T-cell (primary cell): ENCODE results near the gene CLEC20A. TPM values are rescaled to one million over a fixed set of nuclear protein-coding genes. Genes with fewer than 3 reads are reported as not detected.

Experiments
- ATAC-seq, 4 experiments: fragments of 200-7000 bp in 3 of 4; fragments of 150-1000 bp in 1 of 4; cut with Tn5 transposase; replicated peaks in 1 of 4; 1 replicate in 3 of 4; 2 replicates in 1 of 4; pipeline ENCODE4 v1.10.0; 2021; ENCODE audit warnings: moderate library complexity in 3 of 4, mild to moderate bottlenecking in 2 of 4, moderate number of reproducible peaks in 1 of 4
- CTCF ChIA-PET, 2 donors: fragments of 300-600 bp; sonication (Branson Sonifier 250); formaldehyde crosslinking; loops; one replicate each; lab custom pipeline; 2022; ENCODE audit warnings: antibody characterized with exemption in 2 of 2; lab: Charles Lee
- POLR2A ChIA-PET, 2 donors: fragments of 300-600 bp; sonication (Branson Sonifier 250); formaldehyde crosslinking; loops; one replicate each; lab custom pipeline; 2022; ENCODE audit warnings: antibody characterized with exemption in 2 of 2; lab: Charles Lee
- DNase-seq, 35 experiments: peaks; one replicate each; pipeline versions ENCODE4 v3.0.0 to v3.0.0-alpha.2; 2013 to 2023
- H3K27ac ChIP-seq: one replicate; pipeline ENCODE4 v1.5.1; 2013; ENCODE audit warnings: low read length
- H3K27me3 ChIP-seq, 2 experiments: replicated peaks in 1 of 2; 1 replicate in 1 of 2; 2 replicates in 1 of 2; pipeline versions ENCODE4 v1.6.1 to v1.7.0; 2013; ENCODE audit warnings: low read length in 1 of 2, mixed read lengths in 1 of 2; ENCODE audit not compliant: control insufficient read depth in 2 of 2, insufficient read depth in 2 of 2; ENCODE audit errors: extremely low read depth in 1 of 2
- H3K36me3 ChIP-seq, 2 donors: 1 replicate in 1 of 2; 2 replicates in 1 of 2; pipeline versions ENCODE4 v1.6.1 to v1.7.0; 2013; ENCODE audit warnings: low read length in 1 of 2; ENCODE audit not compliant: control insufficient read depth in 2 of 2, insufficient read depth in 1 of 2; ENCODE audit errors: extremely low read depth in 1 of 2
- H3K4me1 ChIP-seq, 2 experiments: 1 replicate in 1 of 2; 2 replicates in 1 of 2; pipeline versions ENCODE4 v1.6.1 to v1.7.0; 2013; ENCODE audit warnings: low read length in 2 of 2, mixed read lengths in 1 of 2; ENCODE audit not compliant: insufficient read depth in 2 of 2, control insufficient read depth in 1 of 2; ENCODE audit errors: extremely low read depth in 1 of 2
- H3K4me3 ChIP-seq, 2 donors: 1 replicate in 1 of 2; 2 replicates in 1 of 2; pipeline versions ENCODE4 v1.5.1 to v1.7.0; 2013; ENCODE audit warnings: mild to moderate bottlenecking in 2 of 2, low read length in 1 of 2, moderate library complexity in 1 of 2; ENCODE audit not compliant: control insufficient read depth in 1 of 2; ENCODE audit errors: extremely low read depth in 1 of 2
- H3K9me3 ChIP-seq: 2 replicates; pipeline ENCODE4 v1.7.0; 2013
- H3K27ac Mint-ChIP-seq, 2 donors: one replicate each; pipeline ENCODE4 v1.8.0; 2020 to 2021; ENCODE audit warnings: mild to moderate bottlenecking in 2 of 2, mixed read lengths in 2 of 2
- H3K27me3 Mint-ChIP-seq, 2 donors: one replicate each; pipeline ENCODE4 v1.8.0; 2021 to 2022; ENCODE audit warnings: mixed read lengths in 2 of 2
- H3K36me3 Mint-ChIP-seq: one replicate; pipeline ENCODE4 v1.8.0; 2021; ENCODE audit warnings: mixed read lengths
- H3K4me1 Mint-ChIP-seq, 3 donors: one replicate each; pipeline ENCODE4 v1.8.0; 2020 to 2022; ENCODE audit warnings: mixed read lengths in 3 of 3, mild to moderate bottlenecking in 1 of 3
- H3K4me3 Mint-ChIP-seq, 3 donors: one replicate each; pipeline ENCODE4 v1.8.0; 2020 to 2022; ENCODE audit warnings: mild to moderate bottlenecking in 3 of 3, mixed read lengths in 3 of 3, moderate library complexity in 3 of 3
- H3K9me3 Mint-ChIP-seq, 3 donors: one replicate each; pipeline ENCODE4 v1.8.0; 2020 to 2022; ENCODE audit warnings: mixed read lengths in 3 of 3
- WGBS: methylation state at CpG from one replicate; pipeline ENCODE4 v1.1.5; 2013; ENCODE audit warnings: missing lambda C conversion rate; ENCODE audit not compliant: insufficient coverage; 5-methylcytosine and 5-hydroxymethylcytosine counted together
- total RNA-seq, 35 experiments: library from RNA in 6 of 35; stranded (reverse) in 6 of 35; fragments of 120-200 nt in 1 of 35; gene quantifications; one replicate each; pipeline versions ENCODE4 v1.2.1 to v1.2.4 and lab custom pipeline; 2013 to 2026

Gene CLEC20A
- total RNA-seq (not detected), total RNA-seq (lab: John Stamatoyannopoulos, UW) (0 to 0.10 (median 0) reads per million in 29 experiments)
- not detected for total RNA-seq (2013)

DNA sequence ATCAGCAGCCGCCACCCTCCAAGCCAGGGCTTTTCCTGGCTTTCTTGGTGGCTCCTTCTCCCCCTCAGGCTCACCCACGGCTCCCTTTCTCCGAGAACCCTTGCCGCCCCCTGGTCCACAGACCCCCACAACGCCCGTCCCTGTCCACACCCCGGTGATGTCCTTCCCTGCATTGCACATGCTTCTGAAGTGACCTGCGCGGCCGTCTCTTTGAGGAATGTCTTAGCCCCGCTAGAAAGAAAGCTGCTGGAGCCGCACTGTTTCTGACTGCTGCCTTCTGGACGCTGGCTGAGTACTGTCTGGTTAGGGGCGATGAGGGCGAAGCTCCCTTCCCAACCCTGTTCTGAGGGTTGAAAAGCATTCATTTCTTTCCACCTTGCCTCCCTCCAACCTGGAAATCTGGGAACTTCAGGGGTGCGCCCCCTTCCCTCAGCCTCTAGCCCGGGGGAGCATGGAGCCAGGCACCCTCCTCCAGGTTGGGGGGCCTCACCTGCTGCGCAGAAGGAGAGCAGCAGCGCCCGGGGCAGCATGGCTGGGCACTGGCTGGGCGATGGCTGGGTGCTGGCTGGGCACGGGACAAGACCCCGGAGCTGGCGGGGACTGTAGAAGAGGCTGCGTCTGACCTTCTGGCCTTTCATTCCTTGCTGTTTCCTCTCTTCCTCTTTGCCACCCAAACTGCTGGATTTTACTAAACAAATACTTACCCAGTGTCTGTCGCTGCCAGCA lies at the start of gene CLEC20A:
Gene CLEC20A, minus strand, starts transcription at position 555 of the 726 bp plus-strand sequence. Its CDS starts 25 bp downstream, at position 530.
- Mint-ChIP-seq H3K4me1 (no peaks in the 10 kb centered on the region), H3K27me3 (no peaks in the 10 kb centered on the region), H3K27ac (no peak within 1 kb of the TSS), H3K4me3 (no peak within 1 kb of the TSS), H3K9me3 (no peaks in the 10 kb centered on the region), H3K36me3 (no peaks in the 10 kb centered on the region)
- H3K9me3 ChIP-seq = no peaks in the 10 kb centered on the region
- WGBS = 89% methylated on average over 24 of the region's 26 CpGs
- ChIA-PET POLR2A (no interaction called here), CTCF (no interaction called here)
- ATAC-seq = no peak
- H3K4me3 ChIP-seq = no peak within 1 kb of the TSS
- no peaks in the 10 kb centered on the region for H3K36me3 ChIP-seq
- H3K4me1 ChIP-seq = no peaks in the 10 kb centered on the region
- DNase-seq = no peak
- peaks cover 0 to 6% of the 10 kb centered on the region in 2 experiments for H3K27me3 ChIP-seq
- H3K27ac ChIP-seq = no peak within 1 kb of the TSS

DNA sequence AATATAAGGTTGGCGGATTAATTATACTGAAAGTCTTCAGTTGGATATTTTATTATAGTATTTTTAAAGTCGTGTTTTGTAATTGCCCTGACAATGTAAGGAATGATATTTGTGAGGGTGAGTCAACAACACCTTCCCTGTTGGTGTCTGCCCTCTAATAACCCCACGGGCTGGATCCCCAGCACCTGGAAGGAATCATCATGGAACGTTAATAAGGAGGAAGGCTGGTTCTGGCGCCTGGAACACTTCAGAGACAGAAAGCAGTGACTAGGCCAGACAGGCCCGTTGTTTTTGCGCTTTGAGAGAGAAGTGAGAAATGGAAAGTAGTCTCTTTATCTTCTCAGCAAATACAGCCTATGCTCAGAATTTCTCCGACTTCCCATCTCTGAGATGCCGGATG lies 47.8 kb upstream of the CLEC20A start:
- peaks cover 9 to 21% (median 11%) of the 10 kb centered on the region in 3 donors for H3K4me1 Mint-ChIP-seq
- H3K27ac Mint-ChIP-seq = no peak overlapping the region
- peaks cover 11% of the 10 kb centered on the region for H3K36me3 Mint-ChIP-seq
- WGBS = 60% methylated on average over 1 of the region's 9 CpGs
- no peak overlapping the region for H3K4me3 ChIP-seq
- CTCF ChIA-PET = no interaction called here
- peaks cover 0 to 19% of the 10 kb centered on the region in 2 experiments for H3K4me1 ChIP-seq
- no peaks in the 10 kb centered on the region for H3K27me3 ChIP-seq
- peak overlapping the region; percentile 46 to 84 (median 62) for H3K4me3 Mint-ChIP-seq
- no peaks in the 10 kb centered on the region for H3K27me3 Mint-ChIP-seq
- H3K36me3 ChIP-seq = no peaks in the 10 kb centered on the region
- DNase-seq (no peak), ATAC-seq (no peak)
- no peaks in the 10 kb centered on the region for H3K9me3 ChIP-seq
- H3K27ac ChIP-seq = no peak overlapping the region
- no peaks in the 10 kb centered on the region for H3K9me3 Mint-ChIP-seq
- POLR2A ChIA-PET = no interaction called here

DNA sequence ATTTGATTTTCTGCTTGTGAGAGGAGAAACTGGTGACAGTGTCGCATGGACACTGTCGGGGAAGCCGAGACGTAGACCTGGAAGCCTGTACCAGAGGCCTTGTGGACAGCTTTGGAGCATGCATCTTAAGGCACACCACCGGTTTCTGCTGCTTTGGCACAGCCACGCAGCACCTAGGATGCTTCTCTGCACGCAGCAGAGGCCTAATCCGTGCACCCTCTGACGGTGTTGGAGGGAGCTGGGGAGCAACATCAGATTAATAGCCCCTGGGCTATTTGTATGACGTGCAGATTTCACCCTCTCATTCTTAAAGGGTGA lies 46.5 kb upstream of the CLEC20A start:
- CTCF ChIA-PET = interaction anchor here (0.6 to 2.2 kb wide), 5 partner anchors 211 to 751 kb away, joined by 3 to 12 read pairs (median 5); partner anchors contain the start of gene SOAT1 (in 1 of the 2)

DNA sequence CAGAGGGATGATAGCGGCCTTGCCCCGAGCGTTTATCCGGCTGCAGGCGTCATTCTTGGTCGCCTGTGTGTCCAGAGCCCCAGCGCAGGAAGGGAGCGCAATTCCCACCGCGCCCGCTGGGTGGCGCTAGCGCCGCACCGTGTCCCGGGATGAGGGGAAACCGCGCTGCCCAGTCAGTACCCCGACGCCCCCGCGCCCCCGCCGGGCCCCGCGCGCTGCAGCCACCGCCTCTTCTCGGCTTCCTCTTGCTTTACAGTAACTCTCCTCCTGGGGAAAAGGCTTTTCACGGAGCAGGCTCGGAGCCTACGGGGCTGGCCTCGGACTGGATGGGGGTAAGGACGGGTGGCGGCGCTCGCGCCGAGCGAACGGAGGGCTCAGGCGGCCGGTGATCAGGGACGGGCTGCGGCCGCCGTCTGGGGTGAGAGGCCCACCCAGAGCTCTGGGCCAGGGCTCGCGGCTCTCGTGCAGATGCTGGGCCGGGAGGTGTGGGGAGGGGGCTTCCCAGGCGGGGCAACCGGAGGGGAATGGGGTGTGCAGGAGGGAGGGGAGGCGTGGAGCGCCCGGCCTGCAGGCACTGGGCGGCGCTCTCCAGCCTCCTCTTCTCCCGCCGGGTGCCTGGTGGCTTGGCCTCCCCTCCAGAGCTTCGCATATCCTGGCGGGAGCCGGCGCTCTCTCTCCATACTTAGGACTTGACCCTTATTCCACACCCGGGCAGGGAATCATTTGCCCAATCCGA lies 46.0 kb upstream of the CLEC20A start:
- Histone ChIP-seq H3K27me3 (peaks cover 0 to 7% of the 10 kb centered on the region in 2 experiments), H3K4me1 (peaks cover 0 to 19% of the 10 kb centered on the region in 2 experiments), H3K4me3 (peak overlapping the region; percentile 77 to 92), H3K27ac (peak overlapping the region; percentile 28), H3K9me3 (no peaks in the 10 kb centered on the region), H3K36me3 (no peaks in the 10 kb centered on the region)
- peaks cover 0 to 4% of the 10 kb centered on the region in 2 donors for H3K27me3 Mint-ChIP-seq
- H3K9me3 Mint-ChIP-seq = no peaks in the 10 kb centered on the region
- under 1% methylated on average over 43 of the region's 66 CpGs for WGBS
- DNase-seq (peak; percentile 53 to 90 (median 78)), ATAC-seq (peak; percentile 90 to 92 (median 91))
- H3K36me3 Mint-ChIP-seq = peaks cover 5% of the 10 kb centered on the region
- ChIA-PET POLR2A (no interaction called here), CTCF (interaction anchor here (0.7 to 2.2 kb wide), 4 partner anchors 211 to 751 kb away, joined by 3 to 12 read pairs (median 4); partner anchors contain the start of gene SOAT1 (in 1 of the 2))
- peaks cover 9 to 21% (median 11%) of the 10 kb centered on the region in 3 donors for H3K4me1 Mint-ChIP-seq
- H3K4me3 Mint-ChIP-seq = peak overlapping the region; percentile 84 to 90 (median 88)
- peak overlapping the region; percentile 61 to 88 for H3K27ac Mint-ChIP-seq

More for the DNA sequence above, 46.5 kb upstream of the CLEC20A start:
- Histone ChIP-seq H3K27ac (no peak overlapping the region), H3K36me3 (no peaks in the 10 kb centered on the region), H3K9me3 (no peaks in the 10 kb centered on the region), H3K4me3 (peak overlapping the region; percentile 77 to 92), H3K4me1 (peaks cover 0 to 19% of the 10 kb centered on the region in 2 experiments), H3K27me3 (peaks cover 0 to 6% of the 10 kb centered on the region in 2 experiments)
- no peak overlapping the region for H3K27ac Mint-ChIP-seq
- peaks cover 5% of the 10 kb centered on the region for H3K36me3 Mint-ChIP-seq
- DNase-seq = peak in 2 of 35 experiments; percentile 1 to 11
- ATAC-seq = no peak
- 72% methylated on average over 10 of the region's 10 CpGs for WGBS
- POLR2A ChIA-PET = no interaction called here
- H3K4me1 Mint-ChIP-seq = peaks cover 9 to 21% (median 11%) of the 10 kb centered on the region in 3 donors
- no peaks in the 10 kb centered on the region for H3K27me3 Mint-ChIP-seq
- H3K9me3 Mint-ChIP-seq = no peaks in the 10 kb centered on the region
- peak overlapping the region; percentile 84 to 90 (median 88) for H3K4me3 Mint-ChIP-seq

DNA sequence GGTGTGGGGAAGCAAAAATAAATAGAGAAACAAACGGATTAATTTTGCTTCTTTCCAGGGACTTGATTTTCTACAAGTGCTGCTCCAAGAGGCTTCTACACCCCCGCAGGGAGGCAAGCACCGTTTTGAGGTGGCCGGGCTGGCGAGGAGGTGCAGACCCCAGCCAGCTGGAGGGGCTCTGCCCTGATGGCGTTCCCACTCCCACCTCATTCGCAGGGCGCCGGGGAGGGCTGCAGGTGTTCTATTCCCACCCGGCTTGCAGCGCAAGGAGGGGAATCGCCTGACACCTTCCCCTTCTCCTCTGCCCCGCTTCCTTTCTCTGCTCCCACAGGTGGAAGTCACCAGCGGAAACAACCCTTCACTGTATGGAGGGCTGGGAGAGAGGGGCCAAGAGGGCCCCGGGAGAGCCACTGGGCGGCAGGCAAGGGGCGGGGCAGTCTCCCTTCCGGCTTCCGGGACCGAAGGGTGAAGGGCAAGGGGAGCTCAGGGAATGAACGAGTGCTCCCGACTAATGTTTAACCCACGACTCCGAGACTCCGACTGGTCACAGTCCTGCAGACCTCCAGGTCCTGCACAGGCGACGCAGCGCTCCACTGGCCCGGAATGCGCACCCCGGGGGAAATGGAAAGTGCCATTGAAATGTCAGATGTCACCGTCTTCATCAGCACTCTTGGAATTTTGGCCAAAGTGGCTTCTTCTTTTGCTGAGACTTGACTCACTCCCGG lies 45.2 kb upstream of the CLEC20A start:
- Histone ChIP-seq H3K36me3 (no peaks in the 10 kb centered on the region), H3K4me3 (peak overlapping the region; percentile 77 to 92), H3K27me3 (peaks cover 0 to 7% of the 10 kb centered on the region in 2 experiments), H3K27ac (peak overlapping the region; percentile 28), H3K4me1 (peaks cover 0 to 19% of the 10 kb centered on the region in 2 experiments), H3K9me3 (no peaks in the 10 kb centered on the region)
- ChIA-PET CTCF (interaction anchor here (0.7 to 2.2 kb wide), 4 partner anchors 212 to 463 kb away, joined by 3 to 12 read pairs (median 4); no protein-coding TSS in a partner anchor), POLR2A (no interaction called here)
- Mint-ChIP-seq H3K9me3 (no peaks in the 10 kb centered on the region), H3K4me3 (peak overlapping the region; percentile 84 to 90 (median 88)), H3K27ac (peak overlapping the region; percentile 61 to 88), H3K4me1 (peaks cover 9 to 21% (median 11%) of the 10 kb centered on the region in 3 donors), H3K36me3 (peaks cover 5% of the 10 kb centered on the region), H3K27me3 (peaks cover 0 to 4% of the 10 kb centered on the region in 2 donors)
- DNase-seq (peak in 12 of 35 experiments; percentile 4 to 48 (median 18)), ATAC-seq (peak; percentile 46 to 66 (median 59))
- WGBS = 4% methylated on average over 28 of the region's 33 CpGs
